Stimulated activated CD4-positive, alpha-beta T cell treated with anti-CD3 and anti-CD28 coated beads, Interleukin-1b, Interleukin-23, amount 100 ng/mL, for 48 hours (primary cell): ENCODE data around the gene GCHFR.

Experiments
- DNase-seq: peaks from one replicate; pipeline ENCODE4 v3.0.0-alpha.2; 2020

Gene GCHFR

DNA sequence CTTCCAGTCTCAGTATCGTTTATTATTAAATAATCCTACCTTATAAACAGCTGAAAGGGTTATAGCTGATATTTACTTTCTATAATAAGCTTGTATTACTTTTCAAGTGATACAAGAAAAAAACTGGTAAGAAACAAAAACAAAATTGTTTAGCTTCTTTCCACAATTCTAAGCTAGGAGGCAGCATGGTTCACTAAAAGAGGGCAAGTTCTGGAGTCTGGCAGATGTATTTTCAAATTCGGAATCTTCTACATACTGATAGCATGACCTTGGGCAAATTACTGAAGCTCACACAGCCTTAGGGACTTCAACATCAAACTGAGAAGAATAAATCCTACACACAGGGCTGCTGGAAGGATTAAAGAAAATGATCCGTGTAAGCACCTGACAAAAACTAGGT lies 21.3 kb downstream of the GCHFR start:
- DNase-seq: no peak

- no peak for DNase-seq
Observed at GRCh38 chr15:40785814-40786213, 21.9 kb downstream of the GCHFR start.

GRCh38 chr15:40787344-40787841 lies 23.5 kb downstream of the GCHFR start:
- DNase-seq: peak; percentile 71

- no peak for DNase-seq
Observed at GRCh38 chr15:40787991-40788390, 24.1 kb downstream of the GCHFR start.

DNA sequence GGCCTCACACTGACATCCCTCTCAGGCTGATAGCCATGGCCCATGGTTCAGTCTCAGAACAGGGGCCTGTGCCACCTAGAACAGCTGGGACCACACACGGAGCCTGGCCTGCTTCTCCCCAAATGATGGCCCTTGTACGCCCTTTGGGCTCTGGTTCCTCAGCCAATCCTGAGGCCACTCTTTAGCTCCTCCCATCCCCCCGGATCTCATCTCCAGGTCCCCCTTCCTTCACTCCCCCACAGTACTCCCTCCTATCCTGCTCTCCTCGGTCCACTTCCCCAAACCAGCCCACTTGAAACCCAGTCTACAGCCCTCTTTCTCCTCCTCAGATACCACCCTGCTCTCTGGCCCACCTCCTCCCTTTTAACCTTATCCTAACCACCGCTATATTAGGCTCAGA lies 25.3 kb downstream of the GCHFR start:
- no peak for DNase-seq

GRCh38 chr15:40789999-40790398 lies 26.1 kb downstream of the GCHFR start:
- DNase-seq: no peak

DNA sequence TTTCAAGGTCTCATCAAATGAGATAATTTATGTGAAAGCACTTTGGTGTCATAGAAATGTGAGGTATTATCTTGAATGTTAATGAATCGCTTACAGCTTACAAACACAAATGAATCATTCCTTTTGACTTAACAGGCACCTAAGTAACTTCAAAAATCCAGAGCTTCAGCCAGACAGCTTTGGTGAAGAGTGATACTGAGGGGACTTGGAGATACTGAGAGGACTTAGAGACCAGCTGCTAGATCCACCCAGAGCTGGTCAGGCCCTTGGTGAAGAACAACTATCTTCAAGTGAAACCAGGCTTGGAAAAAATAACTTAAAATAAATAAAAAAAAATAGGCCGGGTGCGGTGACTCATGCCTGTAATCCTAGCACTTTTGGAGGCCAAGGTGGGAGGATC lies 26.9 kb downstream of the GCHFR start:
- no peak for DNase-seq

DNA sequence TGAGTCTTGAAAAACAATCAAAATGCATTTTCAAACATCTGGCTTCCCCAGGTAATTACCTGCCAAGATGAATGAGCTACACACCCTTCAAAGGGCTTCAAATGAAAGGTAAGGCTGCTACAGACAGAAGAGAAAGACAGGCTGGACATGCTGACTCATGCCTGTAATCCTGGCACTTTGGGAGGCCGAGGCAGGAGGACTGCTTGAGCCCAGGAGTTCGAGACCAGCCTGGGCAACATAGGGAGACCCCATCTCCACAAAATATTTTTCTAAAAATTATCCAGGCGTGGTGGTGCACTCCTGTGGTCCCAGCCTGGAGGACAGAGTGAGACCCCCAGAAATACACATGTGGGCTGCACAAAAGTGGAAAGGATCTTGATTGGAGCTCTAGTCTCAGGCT lies 28.5 kb downstream of the GCHFR start:
- DNase-seq: no peak

DNA sequence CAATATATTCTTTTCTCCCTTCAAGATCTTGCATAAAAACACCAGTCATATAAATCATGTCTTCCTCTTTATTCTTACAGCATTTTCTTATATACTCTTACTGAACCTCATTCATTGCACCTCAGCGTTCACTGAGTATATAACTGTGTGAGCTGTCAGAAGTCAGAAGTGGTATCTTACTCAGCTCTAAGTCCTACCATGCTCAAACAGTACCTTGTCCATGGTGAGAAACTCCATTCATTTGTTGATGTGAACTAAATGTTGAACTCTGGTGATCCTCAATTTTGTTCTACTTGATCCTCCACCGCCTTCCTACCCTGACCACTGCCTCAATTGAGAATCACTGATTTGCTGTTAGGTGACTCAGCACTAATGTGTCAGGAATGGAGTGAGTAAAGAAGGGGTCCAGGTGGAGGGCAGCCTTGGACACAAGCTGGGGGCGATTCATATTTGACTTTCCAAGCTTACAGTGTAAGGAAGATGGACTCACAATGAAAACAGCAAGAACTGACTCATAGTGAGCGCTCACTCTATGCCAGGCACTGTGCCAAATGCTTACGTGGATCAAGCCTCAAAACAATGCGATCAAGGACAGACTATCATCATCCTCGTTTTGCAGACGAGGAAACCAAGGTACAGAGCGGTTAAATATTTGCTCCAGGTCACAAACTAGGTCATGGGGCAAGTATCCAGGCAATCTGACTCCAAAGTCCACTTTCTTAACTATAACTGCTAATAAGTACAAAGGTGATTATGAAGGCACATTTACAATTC lies 29.5 kb downstream of the GCHFR start:
- peak; percentile 63 for DNase-seq

DNA sequence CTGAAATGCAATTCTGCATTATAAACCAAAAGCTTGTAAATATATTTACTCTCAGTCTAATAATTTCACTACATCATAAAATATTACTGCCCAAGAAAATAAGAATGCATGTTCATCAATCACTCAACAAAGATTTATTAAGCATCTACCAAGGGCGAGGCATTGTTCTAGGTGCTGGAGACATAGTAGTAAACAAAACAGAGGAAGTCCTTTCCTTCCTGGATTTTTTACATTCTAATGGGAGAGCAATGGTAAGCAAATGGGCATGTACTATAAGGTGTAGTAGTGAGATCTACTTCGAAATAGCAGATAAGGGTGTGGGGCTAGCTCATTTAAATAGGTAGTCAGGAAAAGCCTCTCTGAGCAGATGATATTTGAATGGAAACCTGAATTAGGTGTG lies 32.2 kb downstream of the GCHFR start:
- no peak for DNase-seq

DNA sequence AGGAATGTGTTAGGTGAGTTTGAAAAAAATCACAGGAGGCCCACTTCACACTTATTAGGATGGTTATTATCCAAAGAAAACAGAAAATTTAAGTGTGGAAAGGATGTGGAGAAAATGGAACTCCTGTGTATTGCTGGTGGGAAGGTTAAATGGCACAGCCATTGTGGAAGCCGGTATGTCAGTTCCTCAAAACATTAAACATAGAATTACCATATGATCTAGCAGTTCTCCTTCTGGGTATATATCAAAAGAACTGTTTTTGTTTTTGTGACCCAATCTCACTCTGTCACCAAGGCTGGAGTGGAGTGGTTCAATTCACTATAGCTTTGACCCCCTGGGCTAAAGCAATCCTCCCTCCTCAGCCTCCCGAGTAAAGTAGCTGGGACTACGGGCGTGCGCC lies 32.6 kb downstream of the GCHFR start:
- DNase-seq: no peak

DNA sequence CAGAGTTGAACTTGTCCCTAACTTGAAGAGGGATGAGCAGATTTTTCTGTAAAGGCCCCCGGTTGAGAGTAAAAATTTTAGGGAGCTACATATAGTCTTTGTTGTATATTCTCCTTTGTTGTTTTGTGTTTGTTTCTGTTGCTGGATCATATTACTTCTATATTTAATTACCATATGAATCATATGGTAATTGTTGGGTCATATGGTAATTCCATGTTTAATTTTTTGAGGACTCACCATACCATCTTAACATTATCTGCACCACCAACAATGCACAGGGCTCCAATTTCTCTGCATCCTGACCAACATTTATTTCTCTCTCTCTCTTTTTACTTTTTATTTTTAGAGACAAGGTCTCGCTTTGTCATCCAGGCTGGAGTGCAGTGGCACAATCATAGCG lies 35.7 kb downstream of the GCHFR start:
- no peak for DNase-seq

GRCh38 chr15:40803076-40803475 lies 39.2 kb downstream of the GCHFR start:
- no peak for DNase-seq

GRCh38 chr15:40803688-40804087 lies 39.8 kb downstream of the GCHFR start:
- DNase-seq: no peak

DNA sequence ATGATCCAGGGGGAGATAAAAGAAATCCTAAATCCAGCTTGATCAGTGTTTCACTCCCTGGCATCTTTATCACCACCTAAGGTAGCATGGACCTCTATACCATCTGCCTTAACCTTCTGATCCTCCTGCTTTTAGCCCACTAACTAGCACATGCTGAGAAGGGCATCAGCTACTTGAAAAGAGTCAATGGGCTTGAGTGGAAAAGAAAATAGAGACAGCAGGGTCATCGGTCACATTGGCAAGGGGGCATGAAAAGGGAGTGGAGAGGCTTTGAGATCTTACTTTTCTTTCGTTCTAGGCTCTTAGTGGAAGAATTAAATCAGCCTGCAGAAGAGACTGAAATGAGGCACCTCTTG lies 42.8 kb downstream of the GCHFR start:
- no peak for DNase-seq

DNA sequence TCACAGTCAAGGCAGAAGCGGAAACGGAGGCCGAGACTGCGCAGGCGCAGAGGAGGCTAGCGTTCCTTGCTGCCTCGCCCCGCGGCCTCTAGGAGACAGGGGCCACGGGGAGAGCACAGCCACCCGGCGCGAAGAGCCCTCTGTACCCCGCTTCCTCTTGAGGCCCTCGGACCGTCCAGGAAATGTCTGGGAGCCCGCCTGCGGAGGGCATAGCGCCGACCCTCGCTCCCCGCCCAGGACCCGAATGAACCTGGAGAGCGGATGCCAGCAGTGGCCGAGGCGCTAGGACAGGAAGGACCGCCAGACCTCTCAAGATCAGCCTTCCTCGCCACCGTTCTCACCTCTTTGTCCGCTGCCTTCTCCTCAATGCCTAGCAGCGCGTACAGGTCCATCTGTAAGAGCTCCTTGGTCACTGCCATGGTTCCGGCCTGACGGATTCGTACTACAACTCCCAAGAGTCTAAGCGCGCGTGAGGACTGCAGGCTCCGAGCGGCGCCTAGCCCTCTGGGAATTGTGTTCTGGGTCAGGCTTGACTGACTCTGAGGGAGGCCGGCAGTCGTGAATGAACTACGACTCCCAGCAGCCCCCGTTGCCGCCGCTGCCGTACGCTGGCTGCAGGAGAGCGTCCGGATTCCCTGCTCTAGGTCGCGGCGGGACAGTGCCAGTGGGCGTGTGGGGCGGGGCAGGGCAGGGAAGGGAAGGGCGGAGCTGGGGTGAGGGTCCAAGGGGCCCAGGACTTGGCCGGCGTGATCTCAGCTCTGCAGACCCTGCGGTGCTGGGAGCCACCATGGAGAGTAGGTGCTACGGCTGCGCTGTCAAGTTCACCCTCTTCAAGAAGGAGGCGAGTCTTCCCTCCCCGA lies 43.4 kb downstream of the GCHFR start, which contains the start of the genes DNAJC17 and ZFYVE19:
TSS of gene DNAJC17 (minus strand) at position 446 of the 860 bp plus-strand sequence. CDS start at position 419, 27 bp downstream.
TSS of gene ZFYVE19 (plus strand) at position 62 of the 860 bp plus-strand sequence. CDS start at position 563, 501 bp downstream.
- DNase-seq: peak; percentile 96

DNA sequence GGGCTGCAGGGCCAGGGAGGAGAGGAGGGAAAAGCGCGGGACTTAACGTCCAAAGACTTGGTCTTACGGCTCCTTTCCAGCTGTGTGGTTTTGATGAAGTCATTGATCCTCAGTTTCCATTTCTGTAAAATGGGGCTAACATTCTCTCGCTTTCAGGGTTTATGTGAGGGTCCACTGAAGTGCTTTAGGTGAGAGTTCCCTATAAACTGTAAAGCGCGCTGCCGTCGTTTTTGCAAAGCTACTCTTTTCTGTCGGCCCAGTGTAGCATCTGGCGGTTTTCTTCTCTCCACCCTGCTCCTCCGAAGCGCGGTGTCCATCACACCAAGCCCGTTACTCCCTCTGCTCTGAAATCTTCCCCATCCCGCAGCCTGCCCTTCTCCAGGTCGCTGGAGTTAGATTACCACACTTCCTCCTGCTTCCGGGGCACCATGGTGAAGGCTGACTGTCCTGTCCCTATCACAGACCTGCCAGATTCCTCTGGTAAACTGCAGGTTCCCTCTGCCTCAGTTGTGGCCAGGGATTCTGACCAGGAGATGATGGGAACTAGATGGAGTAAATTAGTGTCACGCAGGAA lies 44.1 kb downstream of the GCHFR start:
- no peak for DNase-seq

GRCh38 chr15:40808861-40809450 lies 45.1 kb downstream of the GCHFR start:
- DNase-seq: no peak

GRCh38 chr15:40812721-40813425 lies 49.0 kb downstream of the GCHFR start:
- no peak for DNase-seq

GRCh38 chr15:40815042-40815698 lies 51.3 kb downstream of the GCHFR start:
- DNase-seq: no peak
